GM21367 (cell line): ENCODE results near the gene FOXN3.
"Not testable (repeated sequence)": the region's sequence is repeated elsewhere in the genome, so short reads cannot be mapped to it uniquely, and the experiment has no call there.

Experiments used
- ATAC-seq: cut with Tn5 transposase; IDR thresholded peaks from one replicate; pipeline ENCODE4 v1.9.1; 2021; ENCODE audit not compliant: unreplicated experiment

Gene FOXN3

GRCh38 chr14:89307409-89307808, 109.6 kb downstream of the FOXN3 start:
- ATAC-seq, result no peak

- peak; percentile 44 for ATAC-seq
These were observed 111.9 kb downstream of the FOXN3 start for GRCh38 chr14:89304972-89305703.

DNA sequence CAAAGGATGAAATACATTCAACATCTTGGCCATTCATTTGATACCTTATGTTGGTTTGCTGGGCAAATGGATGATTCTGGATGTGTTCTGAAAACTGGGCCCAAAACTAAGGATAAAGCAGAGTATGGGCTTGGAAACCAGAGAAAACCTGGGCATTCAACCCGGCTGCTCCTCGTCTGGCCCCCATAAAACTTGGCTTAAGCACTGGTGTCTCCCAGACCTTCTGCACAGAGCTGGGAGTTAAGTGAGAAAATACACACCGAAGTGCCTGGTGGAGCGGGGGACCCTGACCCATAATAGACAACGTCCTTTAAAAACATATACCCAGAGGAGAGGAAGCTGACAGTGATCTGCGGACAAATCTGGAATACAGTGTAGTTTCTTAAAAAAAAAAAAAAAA, 112.5 kb downstream of the FOXN3 start:
- ATAC-seq, result no peak

- ATAC-seq, result peak; percentile 54
These were observed 113.3 kb downstream of the FOXN3 start for GRCh38 chr14:89303456-89304435.

GRCh38 chr14:89302396-89302950, 114.6 kb downstream of the FOXN3 start:
- no peak for ATAC-seq

GRCh38 chr14:89299587-89299986, 117.4 kb downstream of the FOXN3 start:
- no peak for ATAC-seq

- no peak for ATAC-seq
These were observed 118.8 kb downstream of the FOXN3 start for GRCh38 chr14:89298056-89298834.

GRCh38 chr14:89296281-89296745, 120.7 kb downstream of the FOXN3 start:
- no peak for ATAC-seq

- no peak for ATAC-seq
These were observed 122.2 kb downstream of the FOXN3 start for GRCh38 chr14:89294872-89295271.

- not testable (repeated sequence) for ATAC-seq
These were observed 122.6 kb downstream of the FOXN3 start for GRCh38 chr14:89294469-89294868.

GRCh38 chr14:89294060-89294459, 123.0 kb downstream of the FOXN3 start:
- no peak for ATAC-seq

DNA sequence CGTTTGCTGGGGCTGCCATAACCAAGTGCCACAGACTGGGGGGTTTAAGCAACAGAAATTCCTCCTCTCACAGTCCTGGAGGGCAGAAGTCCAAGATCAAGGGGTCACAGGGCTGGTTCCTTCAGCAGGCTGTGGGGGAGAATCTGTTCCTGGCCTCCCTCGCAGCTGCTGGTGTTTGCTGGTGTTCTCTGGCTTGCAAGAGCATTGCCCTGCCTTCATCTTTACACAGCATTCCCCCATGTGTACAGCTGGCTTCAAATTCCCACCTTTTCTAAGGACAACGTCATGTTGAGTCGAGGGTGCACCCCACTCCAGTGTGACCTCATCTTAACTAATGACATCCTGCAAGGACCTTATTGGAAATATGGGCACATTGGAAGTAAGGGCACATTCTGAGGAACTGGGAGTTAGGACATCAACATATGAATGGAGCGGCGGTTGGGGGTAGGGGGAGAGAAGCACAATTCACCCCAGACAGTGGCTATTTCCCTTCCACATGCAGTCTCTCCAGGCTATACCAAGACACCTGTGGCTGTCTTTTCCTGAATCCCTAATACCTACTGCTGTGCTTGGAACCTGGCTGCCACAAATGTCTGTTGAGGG, 123.6 kb downstream of the FOXN3 start:
- ATAC-seq, result no peak

DNA sequence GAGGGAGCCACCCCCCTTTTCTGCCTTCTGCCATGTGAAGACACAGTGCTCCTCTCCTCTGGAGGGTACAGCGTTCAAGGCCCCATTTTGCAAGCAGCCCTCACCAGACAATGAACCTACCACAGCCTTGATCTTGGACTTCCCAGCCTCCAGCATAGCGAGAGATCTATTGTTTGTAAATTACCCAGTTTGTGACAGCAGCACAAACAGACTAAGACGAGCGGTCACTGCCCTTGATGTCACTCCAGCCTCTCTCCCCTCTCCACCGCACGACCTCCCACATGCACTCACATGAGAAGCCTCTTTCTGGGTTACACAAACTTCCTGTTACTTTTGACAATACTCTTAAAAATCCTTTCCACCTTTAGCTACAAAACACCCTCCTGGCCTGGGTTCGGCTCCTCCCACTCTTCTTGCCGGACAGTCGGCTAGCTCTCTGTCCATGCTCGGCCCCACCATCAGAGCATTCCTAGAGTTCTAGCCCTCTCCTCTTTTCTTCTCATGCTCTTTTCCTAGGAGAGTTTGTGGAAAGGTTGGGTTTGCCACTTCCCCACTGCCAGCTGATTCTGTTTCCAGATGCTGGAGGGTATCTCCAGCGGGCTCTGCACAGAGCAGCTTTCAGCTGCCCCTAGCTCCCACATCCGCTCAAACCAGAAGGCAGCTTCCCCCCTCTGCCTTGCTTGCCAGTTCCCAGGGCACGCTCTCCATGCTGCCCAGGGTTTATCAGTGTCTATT, 124.3 kb downstream of the FOXN3 start:
- ATAC-seq, result no peak

GRCh38 chr14:89291351-89291940, 125.6 kb downstream of the FOXN3 start:
- no peak for ATAC-seq

GRCh38 chr14:89290813-89291212, 126.2 kb downstream of the FOXN3 start:
- no peak for ATAC-seq

GRCh38 chr14:89289477-89289876, 127.6 kb downstream of the FOXN3 start:
- ATAC-seq, result no peak

GRCh38 chr14:89288114-89288513, 128.9 kb downstream of the FOXN3 start:
- no peak for ATAC-seq

GRCh38 chr14:89284333-89285058, 132.5 kb downstream of the FOXN3 start:
- ATAC-seq, result no peak
